ENCODE measurements around the gene RGS2.

The RGS2 gene

GRCh38 chr1:192808518-192809306 lies at the start of gene RGS2:
Gene RGS2 (plus strand): TSS chr1:192809039. CDS start chr1:192809072, 33 bp downstream.
- ChIA-PET POLR2A (interaction anchor here (0.7 to 2.2 kb wide), 5 partner anchors 11 to 211 kb away, joined by 3 to 10 read pairs (median 5); no protein-coding TSS in a partner anchor), CTCF (interaction anchor here (0.7 to 13.1 kb wide), 7 partner anchors 184 to 334 kb away, joined by 3 to 231 read pairs (median 3); no protein-coding TSS in a partner anchor)
- DNase-seq (ENCODE audit: low read depth, low spot score) = peak; percentile 49
- TF ChIP-seq, protein P1, sequence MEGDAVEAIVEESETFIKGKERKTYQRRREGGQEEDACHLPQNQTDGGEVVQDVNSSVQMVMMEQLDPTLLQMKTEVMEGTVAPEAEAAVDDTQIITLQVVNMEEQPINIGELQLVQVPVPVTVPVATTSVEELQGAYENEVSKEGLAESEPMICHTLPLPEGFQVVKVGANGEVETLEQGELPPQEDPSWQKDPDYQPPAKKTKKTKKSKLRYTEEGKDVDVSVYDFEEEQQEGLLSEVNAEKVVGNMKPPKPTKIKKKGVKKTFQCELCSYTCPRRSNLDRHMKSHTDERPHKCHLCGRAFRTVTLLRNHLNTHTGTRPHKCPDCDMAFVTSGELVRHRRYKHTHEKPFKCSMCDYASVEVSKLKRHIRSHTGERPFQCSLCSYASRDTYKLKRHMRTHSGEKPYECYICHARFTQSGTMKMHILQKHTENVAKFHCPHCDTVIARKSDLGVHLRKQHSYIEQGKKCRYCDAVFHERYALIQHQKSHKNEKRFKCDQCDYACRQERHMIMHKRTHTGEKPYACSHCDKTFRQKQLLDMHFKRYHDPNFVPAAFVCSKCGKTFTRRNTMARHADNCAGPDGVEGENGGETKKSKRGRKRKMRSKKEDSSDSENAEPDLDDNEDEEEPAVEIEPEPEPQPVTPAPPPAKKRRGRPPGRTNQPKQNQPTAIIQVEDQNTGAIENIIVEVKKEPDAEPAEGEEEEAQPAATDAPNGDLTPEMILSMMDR (IDR thresholded peaks at IDR 0.05; ENCODE audit: insufficient read depth, low read length, missing control alignments) = no peak
- H3K4me3 ChIP-seq (ENCODE audit: low read depth, low read length) = peak within 1 kb of the TSS; percentile 93

DNA sequence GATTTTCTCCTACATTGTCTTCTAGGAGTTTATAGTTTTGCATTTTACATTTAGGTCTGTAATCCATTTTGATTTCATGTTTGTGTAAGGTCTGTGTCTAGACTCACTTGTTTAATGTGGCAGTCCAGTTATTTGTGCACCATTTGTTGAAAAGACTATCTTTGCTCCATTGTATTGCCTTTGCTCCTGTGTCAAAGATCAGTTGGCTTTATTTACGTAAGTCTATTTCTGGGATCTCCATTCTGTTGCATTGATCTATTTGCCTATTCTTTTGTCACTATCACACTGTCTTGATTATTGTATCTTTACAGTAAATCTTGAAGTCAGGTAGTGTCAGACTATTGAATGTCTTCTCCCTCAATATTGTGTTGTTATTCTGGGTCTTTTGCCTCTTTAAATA lies 49.7 kb upstream of the RGS2 start:
- POLR2A ChIA-PET = no interaction called here
- TF ChIP-seq, protein P1 (IDR thresholded peaks at IDR 0.05; ENCODE audit: insufficient read depth, low read length, missing control alignments) = no peak

DNA sequence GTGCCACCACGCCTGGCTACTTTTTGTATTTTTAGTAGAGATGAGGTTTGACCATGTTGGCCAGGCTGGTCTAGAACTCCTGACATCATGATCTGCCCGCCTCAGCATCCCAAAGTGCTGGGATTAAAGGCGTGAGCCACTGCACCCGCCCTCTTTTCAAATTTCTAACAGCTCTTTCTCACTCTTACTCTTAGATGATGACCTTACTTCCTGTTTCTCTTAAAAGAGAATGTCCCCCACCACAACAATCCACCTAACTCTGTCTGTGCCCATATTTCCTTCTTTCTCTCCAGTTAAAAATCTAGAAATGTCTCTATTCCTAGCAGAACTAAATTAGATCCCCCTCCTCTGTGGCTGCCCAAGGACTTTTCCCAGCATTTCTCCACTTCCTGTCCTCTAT lies 46.6 kb upstream of the RGS2 start:
- POLR2A ChIA-PET = no interaction called here
- no peak overlapping the region for H3K4me3 ChIP-seq (ENCODE audit: low read depth, low read length)
- CTCF ChIA-PET = no interaction called here
- DNase-seq (ENCODE audit: low read depth, low spot score) = no peak
- TF ChIP-seq, protein P1 (IDR thresholded peaks at IDR 0.05; ENCODE audit: insufficient read depth, low read length, missing control alignments) = no peak

More for the DNA sequence above, 49.7 kb upstream of the RGS2 start:
- DNase-seq (ENCODE audit: low read depth, low spot score) = no peak
- H3K4me3 ChIP-seq (ENCODE audit: low read depth, low read length) = no peak overlapping the region
- CTCF ChIA-PET = no interaction called here

DNA sequence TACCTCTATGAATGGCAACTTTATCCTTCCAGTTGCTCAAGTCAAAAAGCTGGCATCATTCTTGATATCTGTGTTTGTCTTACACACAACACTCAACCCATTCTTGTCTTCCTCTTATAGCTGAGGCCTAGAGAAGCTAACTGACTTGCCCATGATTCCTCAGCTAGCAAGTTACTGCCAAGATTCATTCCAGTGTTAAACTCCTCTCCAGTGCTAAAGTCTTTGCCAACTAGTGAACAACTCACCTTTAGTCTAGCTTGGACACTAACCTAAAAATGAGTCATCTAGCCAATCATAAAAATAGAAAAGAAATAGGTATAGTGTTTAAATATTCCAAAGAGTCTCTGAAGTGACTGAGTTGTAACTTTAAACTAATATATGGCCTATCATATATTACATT lies 45.6 kb upstream of the RGS2 start:
- ChIA-PET POLR2A (interaction anchor here (0.6 to 1.2 kb wide), 3 partner anchors 16 to 348 kb away, joined by 3 to 8 read pairs (median 3); no protein-coding TSS in a partner anchor), CTCF (interaction anchor here (0.7 to 1.1 kb wide), 3 partner anchors 10 to 256 kb away, joined by 3 read pairs; no protein-coding TSS in a partner anchor)
- no peak for DNase-seq (ENCODE audit: low read depth, low spot score)
- TF ChIP-seq, protein P1 (IDR thresholded peaks at IDR 0.05; ENCODE audit: insufficient read depth, low read length, missing control alignments) = no peak
- no peak overlapping the region for H3K4me3 ChIP-seq (ENCODE audit: low read depth, low read length)

- ChIA-PET CTCF (interaction anchor here (0.7 to 1.1 kb wide), 3 partner anchors 11 to 255 kb away, joined by 3 read pairs; no protein-coding TSS in a partner anchor), POLR2A (interaction anchor here (0.6 to 1.2 kb wide), 3 partner anchors 16 to 348 kb away, joined by 3 to 8 read pairs (median 3); no protein-coding TSS in a partner anchor)
- no peak overlapping the region for H3K4me3 ChIP-seq (ENCODE audit: low read depth, low read length)
These were observed 45.1 kb upstream of the RGS2 start for GRCh38 chr1:192763756-192764155.

More at GRCh38 chr1:192763756-192764155, 45.1 kb upstream of the RGS2 start:
- peak; percentile 93 for DNase-seq (ENCODE audit: low read depth, low spot score)
- TF ChIP-seq, protein P1 (IDR thresholded peaks at IDR 0.05; ENCODE audit: insufficient read depth, low read length, missing control alignments) = no peak
